ENCODE measurements around the gene PTPRG.
A peak's percentile ranks its signal among the peaks of the same experiment; 100 is the strongest.

Gene PTPRG

GRCh38 chr3:61562721-61563312 is 1.4 kb downstream of the PTPRG start:
- DNase-seq = peak; percentile 46

GRCh38 chr3:61563313-61564271 is 2.2 kb downstream of the PTPRG start:
- DNase-seq = peak; percentile 33

GRCh38 chr3:61564395-61565059 is 3.2 kb downstream of the PTPRG start:
- peak; percentile 74 for DNase-seq

DNA sequence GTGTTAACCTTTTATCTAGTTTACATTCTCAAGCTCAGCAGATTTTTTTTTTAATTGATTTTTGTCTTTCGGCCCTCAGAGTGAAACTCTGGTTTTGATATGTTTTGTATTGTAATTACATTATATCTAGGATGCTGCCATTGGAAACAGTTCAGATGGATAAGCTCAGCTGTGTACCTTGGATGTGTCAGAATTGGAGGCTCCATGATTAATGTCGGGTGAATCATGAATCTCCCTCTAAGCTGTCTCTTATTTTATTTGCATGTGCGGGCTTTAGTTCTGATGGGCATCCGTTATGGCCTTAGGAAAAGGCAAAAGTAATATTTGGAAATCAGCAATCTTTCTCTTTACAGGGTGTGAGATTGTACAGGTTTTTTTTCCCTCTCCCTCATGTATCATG is 4.2 kb downstream of the PTPRG start:
- DNase-seq = no peak

GRCh38 chr3:61568127-61568526 is 6.8 kb downstream of the PTPRG start:
- no peak for DNase-seq

- no peak for DNase-seq
Observed at GRCh38 chr3:61569856-61570580, 8.6 kb downstream of the PTPRG start.

- no peak for DNase-seq
Observed at GRCh38 chr3:61570813-61571212, 9.4 kb downstream of the PTPRG start.

DNA sequence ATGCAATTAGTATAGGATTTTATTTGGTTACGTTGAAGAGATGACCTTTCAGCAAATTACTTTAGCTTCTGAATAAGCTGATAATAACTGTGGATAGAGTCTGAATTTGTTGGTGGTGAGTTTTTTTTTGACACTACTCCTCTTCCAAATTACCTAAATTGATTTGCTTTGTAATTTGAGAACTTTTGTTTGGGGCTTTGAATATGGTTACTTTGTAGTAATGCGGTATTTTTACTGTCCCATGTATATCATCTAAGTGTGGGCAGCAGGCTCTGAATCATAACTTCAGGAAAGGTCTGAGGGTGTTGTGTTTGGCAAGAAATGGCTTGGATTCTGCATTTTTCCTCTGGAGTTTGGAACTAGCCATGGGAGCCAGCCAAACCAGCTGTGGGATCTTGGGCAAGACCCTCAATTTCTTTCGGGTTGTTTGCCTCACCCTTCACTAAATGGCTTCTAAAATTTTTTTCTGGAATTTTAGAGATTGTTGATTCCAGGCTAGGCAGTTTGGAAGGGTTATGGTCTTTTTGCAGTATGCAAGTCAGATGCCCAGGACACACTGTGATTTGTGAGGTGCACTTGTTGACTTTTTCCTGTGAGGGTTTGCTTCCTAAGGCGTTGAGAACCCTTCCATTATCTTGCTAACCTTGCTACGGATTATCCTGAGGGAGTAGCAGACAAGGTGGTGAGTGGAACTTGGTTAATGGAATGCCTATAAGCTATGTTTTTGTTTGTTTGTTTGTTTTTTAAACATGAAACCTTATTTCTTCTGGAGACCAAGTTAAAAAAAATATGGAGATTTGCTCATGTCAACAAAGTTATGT is 10.4 kb downstream of the PTPRG start:
- DNase-seq = no peak

DNA sequence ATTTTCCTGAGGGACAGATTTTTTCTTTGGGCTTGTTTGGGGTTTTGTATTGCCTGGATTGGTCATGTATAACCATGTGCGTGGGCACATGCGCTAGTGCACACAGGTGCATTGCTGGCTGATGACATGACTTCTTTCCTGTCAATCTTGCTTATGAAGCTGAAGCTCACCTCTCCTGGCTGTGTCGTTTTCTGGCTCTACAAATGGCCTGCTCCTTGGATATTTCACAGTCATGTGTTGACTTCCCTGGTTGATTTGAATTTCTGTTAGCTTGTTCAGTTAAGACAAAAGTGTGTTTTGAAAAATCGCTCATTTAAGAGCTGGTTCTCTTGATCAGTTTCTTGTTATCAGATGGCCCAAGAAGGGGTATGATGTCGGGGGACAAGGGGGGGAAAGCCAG is 11.5 kb downstream of the PTPRG start:
- no peak for DNase-seq

- DNase-seq = no peak
Observed at GRCh38 chr3:61573441-61573840, 12.1 kb downstream of the PTPRG start.

- DNase-seq = peak; percentile 17
Observed at GRCh38 chr3:61574854-61575253, 13.5 kb downstream of the PTPRG start.

DNA sequence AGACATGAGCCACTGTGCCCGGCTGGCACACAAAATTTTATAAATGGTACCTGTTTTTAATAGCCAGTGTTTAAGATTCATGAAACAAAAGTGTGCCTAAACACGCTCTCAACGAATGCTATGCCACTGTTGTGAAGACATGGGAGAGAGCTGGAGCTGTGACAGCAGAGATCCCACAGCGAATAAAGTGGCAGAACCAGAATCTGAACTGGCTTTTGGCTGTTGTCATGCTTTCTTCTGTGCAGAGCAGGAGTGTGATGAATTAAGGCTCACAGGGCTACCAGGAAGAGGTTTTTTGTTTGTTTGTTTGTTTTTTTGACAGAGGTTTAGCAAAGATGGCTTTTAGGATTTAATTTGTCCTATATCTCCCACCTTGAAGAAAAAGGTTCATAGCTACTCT is 14.5 kb downstream of the PTPRG start:
- DNase-seq = no peak

DNA sequence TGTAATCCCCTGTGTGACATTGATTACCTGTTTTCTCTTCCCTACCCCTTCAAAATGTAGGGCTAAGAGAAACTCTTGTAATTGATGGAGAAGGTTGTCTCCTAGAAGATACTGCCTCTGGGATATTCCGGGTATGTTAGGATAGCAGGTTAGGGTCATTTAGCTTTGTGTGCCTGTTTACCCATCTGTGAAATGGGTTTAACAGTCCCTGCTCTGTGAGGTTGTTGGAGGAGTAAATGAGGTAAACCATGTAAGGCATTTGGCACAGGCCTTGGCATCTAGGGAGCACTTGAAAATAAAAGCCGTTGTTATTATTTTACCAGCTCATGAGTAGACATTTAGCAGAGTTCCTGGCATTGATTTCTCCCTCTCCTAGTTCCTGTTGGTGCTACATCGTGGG is 16.4 kb downstream of the PTPRG start:
- DNase-seq = no peak

DNA sequence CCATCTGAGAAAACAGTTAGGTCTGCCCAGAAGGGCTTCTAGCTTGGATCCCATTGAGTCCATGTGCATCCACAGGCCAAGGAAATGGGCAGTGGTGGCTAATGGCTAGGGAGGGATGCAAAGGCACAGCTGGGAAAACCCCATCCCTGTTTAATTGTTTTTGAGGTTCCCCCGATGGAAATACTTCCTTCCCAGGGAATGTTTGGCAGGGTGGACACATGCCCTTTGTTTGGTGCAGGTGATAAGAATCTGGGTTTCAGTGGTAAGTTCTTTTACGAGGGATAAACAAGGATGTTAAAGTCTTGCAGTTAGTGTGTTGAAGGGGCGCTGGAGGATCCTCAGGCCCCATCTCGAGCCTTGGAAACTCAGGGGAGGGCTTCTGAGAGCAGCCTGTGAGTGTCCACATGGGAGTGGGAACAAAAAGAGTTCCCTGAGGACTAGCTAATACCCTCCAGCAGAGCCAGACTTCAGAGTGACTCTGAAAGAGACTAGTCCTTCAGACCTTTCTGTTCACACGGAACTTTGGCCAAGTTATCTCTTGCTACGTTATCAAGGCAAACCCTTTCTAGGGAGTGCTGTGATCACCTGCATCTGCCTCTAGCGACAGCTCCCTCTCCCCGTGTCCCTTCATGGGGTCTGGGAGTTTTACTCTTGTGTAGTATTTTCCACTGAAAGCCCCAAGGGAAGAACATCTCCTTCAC is 17.4 kb downstream of the PTPRG start:
- DNase-seq = no peak

DNA sequence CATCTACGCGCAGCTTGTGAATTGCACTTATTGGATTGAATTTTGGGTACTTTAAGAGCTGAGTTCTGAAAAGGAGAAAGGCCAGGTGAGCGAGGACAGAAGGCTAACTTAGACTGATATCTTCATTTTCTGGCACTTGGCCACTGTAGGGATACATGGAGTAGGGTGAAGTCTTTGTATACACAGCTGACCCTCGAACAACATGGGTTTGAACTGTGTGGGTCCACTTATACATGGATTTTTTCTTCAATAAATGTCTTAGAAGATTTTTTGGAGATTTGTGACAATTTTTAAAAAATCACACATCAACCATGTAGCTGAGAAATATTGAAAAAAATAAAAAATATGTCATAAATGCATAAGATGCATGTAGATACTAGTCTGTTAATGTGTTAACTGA is 18.3 kb downstream of the PTPRG start:
- DNase-seq = no peak

DNA sequence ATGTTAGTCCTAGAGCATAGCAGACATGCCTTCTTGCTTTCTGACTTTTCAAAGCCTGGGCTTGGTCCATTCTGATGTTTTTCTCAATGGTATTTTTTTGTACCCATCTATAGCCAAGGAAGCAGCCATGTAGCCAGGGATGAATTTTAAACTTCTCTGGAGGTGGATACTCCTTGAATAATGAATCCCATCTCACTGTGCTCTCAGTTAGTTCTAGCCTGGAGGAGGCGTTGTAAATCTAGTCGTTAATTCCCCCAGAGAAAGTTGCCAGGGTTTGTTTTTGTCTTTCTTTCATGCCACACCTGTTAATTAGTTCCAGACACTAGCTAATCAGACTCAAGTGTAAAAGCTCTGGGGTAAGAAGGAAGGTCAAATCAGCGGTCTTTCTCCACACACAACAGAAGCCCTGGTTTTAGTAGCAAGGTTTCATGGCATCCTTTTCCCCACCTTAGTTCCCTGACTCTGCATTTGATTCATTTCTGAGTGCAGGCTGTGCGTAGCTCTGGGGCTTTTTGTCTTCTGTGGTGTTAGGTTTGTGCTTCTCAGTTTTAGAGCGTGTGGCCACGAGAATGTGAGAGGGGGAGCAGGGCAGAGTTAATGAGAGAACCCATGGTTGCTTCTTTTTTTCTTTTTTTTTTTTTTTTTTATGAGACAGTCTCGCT is 19.7 kb downstream of the PTPRG start:
- DNase-seq = no peak

GRCh38 chr3:61582287-61582686 is 20.9 kb downstream of the PTPRG start:
- no peak for DNase-seq

- no peak for DNase-seq
Observed at GRCh38 chr3:61582846-61583245, 21.5 kb downstream of the PTPRG start.

DNA sequence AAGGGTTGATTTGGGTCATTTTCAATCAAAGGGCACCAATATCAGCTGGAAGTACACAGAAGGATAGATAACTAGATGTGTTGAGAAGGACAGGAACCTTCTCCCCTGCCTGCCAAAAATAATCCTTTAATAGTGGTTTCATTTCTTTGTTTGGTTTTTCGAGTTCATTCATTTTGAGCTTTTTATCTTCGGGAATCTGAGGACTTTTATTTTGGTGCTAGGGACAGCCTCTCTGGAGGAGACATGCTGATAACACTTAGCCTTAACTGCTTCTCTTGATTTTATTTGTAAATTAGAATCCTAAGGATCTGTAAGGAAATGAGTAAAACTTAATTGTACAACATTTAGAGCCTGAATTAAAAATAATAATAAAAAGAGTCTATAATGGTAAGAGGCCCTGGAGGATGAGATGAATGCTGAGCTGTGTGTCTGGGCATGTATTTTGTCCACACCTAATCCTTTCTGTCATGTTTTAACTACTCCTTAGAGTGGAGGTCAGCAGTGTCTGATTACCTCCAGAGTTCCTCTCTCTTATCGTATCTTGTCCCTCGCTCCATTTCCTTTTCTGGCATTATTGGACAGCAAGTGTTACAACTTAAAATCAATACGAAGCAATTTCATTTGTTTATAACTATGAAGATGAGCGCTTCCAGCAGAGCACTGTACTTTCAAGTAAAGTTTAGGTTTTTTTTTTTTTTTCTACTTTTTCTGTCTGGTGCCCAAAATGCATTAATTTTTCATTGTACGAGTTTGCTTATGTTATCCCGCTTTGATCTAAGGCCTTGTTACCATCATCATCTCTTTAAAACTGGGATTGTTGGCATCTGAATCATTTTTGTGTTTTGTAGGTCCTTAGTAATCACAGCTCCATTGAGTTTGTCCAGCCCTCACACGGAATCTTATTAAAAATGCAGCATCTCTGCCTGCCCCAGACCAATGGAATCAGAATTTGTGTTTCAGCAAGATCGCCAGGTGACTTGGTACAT is 22.8 kb downstream of the PTPRG start:
- DNase-seq = no peak

- DNase-seq = peak; percentile 21
Observed at GRCh38 chr3:61589856-61590255, 28.5 kb downstream of the PTPRG start.

All from 8988T (cell line).